A549 (cell line): ENCODE data around the gene BMP10. TPM values are rescaled to one million over a fixed set of nuclear protein-coding genes. Genes with fewer than 3 reads are reported as not detected.

ENCODE experiments used
- ATAC-seq, 2 experiments: fragments of 200-7000 bp in 1 of 2; fragments of >200 bp in 1 of 2; cut with Nextera tagmentation in 1 of 2; cut with Tn5 transposase in 1 of 2; 3 replicates each; pipeline versions ENCODE4 v1.8.0 to v1.9.1; 2018 to 2020; ENCODE audit warnings: mild to moderate bottlenecking in 1 of 2, moderate library complexity in 1 of 2
- CTCF ChIA-PET: fragments of 300-600 bp; sonication (Branson Sonifier 250); formaldehyde crosslinking; extraction: SDS; loops from one replicate; lab custom pipeline; 2021; ENCODE audit warnings: antibody characterized with exemption, inconsistent platforms; lab: Yijun Ruan, JAX
- POLR2A ChIA-PET: fragments of 350-600 bp; formaldehyde crosslinking; extraction: SDS; loops from one replicate; lab custom pipeline; 2021; ENCODE audit warnings: antibody characterized with exemption, inconsistent platforms; lab: Yijun Ruan, JAX
- DNase-seq, 2 experiments: peaks; one replicate each; pipeline versions ENCODE4 v3.0.0 to v3.0.0-alpha.2; 2011 to 2016; ENCODE audit warnings: low read depth in 1 of 2, low spot score in 1 of 2
- FAIRE-seq: peaks from 2 replicates; lab custom pipeline; 2011; peaks lifted over from hg19 to GRCh38; lab: Jason Lieb, UNC
- H3K27ac ChIP-seq, 2 experiments: fragments of >200 bp; sonication (Bioruptor Twin); formaldehyde crosslinking; 3 replicates each; pipeline ENCODE4 v1.5.1; 2016 to 2017
- H3K4me1 ChIP-seq: fragments of >200 bp; sonication (Bioruptor Twin); formaldehyde crosslinking; 3 replicates; pipeline ENCODE4 v1.6.1; 2016
- H3K4me2 ChIP-seq: fragments of >200 bp; sonication (Bioruptor Twin); formaldehyde crosslinking; 3 replicates; pipeline ENCODE4 v1.6.1; 2016
- H3K4me3 ChIP-seq: fragments of >200 bp; sonication (Bioruptor Twin); formaldehyde crosslinking; 3 replicates; pipeline ENCODE4 v1.5.1; 2016
- H3K9me3 ChIP-seq: fragments of >200 bp; sonication (Bioruptor Twin); formaldehyde crosslinking; 3 replicates; pipeline ENCODE4 v1.6.1; 2016
- ATOH8 ChIP-seq: fragments of 250-450 bp; sonication (Bioruptor Pico); IDR thresholded peaks from 2 replicates; pipeline ENCODE4 v1.5.0; 2020; ENCODE audit warnings: low read depth, mild to moderate bottlenecking, moderate library complexity
- CBX2 ChIP-seq: fragments of 200-600 bp; sonication (generic); IDR thresholded peaks from 2 replicates; pipeline ENCODE4 v1.6.1; 2016; ENCODE audit warnings: low read depth, mild to moderate bottlenecking, borderline replicate concordance
- CBX8 ChIP-seq: fragments of 200-600 bp; sonication (generic); IDR thresholded peaks from 2 replicates; pipeline ENCODE4 v1.6.1; 2016
- CHD4 ChIP-seq: fragments of 200-600 bp; sonication (generic); IDR thresholded peaks from 2 replicates; pipeline ENCODE4 v1.6.1; 2016; ENCODE audit warnings: antibody characterized with exemption, mild to moderate bottlenecking, borderline replicate concordance
- EHMT2 ChIP-seq: fragments of 200-600 bp; sonication (generic); IDR thresholded peaks from 2 replicates; pipeline ENCODE4 v1.6.1; 2016; ENCODE audit warnings: antibody characterized with exemption, low read depth, mild to moderate bottlenecking, moderate library complexity
- EP300 ChIP-seq, 2 experiments: fragments of >200 bp; sonication (Bioruptor Twin); formaldehyde crosslinking; IDR thresholded peaks; 2 replicates in 1 of 2; 3 replicates in 1 of 2; pipeline ENCODE4 v1.6.1; 2016 to 2017
- FOXS1 ChIP-seq: fragments of 250-450 bp; sonication (Bioruptor Pico); IDR thresholded peaks from 2 replicates; pipeline ENCODE4 v1.5.0; 2020; ENCODE audit warnings: mild to moderate bottlenecking, moderate library complexity
- HDAC2 ChIP-seq: fragments of 200-600 bp; sonication (generic); IDR thresholded peaks from 2 replicates; pipeline ENCODE4 v1.6.1; 2016
- HEYL ChIP-seq: fragments of 250-450 bp; sonication (Bioruptor Pico); IDR thresholded peaks from 2 replicates; pipeline ENCODE4 v1.8.0; 2021; ENCODE audit warnings: mild to moderate bottlenecking, moderate library complexity
- HOXA7 ChIP-seq: fragments of 250-450 bp; sonication (Bioruptor Pico); IDR thresholded peaks from 2 replicates; pipeline ENCODE4 v1.5.0; 2020; ENCODE audit warnings: mild to moderate bottlenecking, moderate library complexity
- HOXB13 ChIP-seq: fragments of 250-450 bp; sonication (Bioruptor Pico); IDR thresholded peaks from 2 replicates; pipeline ENCODE4 v1.5.0; 2020; ENCODE audit warnings: low read depth, mild to moderate bottlenecking, moderate library complexity
- JUN ChIP-seq, 2 experiments: fragments of >200 bp; sonication (Bioruptor Twin); formaldehyde crosslinking; IDR thresholded peaks; 2 replicates in 1 of 2; 3 replicates in 1 of 2; pipeline ENCODE4 v1.6.1; 2016 to 2017
- JUNB ChIP-seq: fragments of >200 bp; sonication (Bioruptor Twin); formaldehyde crosslinking; IDR thresholded peaks from 2 replicates; pipeline ENCODE4 v1.6.1; 2016
- NFE2L2 ChIP-seq: fragments of 150-350 bp; conservative IDR thresholded peaks from 2 replicates; pipeline ENCODE4 v1.6.1; 2014; ENCODE audit warnings: low read length
- NPAS2 ChIP-seq: fragments of 250-450 bp; sonication (Bioruptor Pico); IDR thresholded peaks from 2 replicates; pipeline ENCODE4 v1.8.0; 2022; ENCODE audit warnings: mild to moderate bottlenecking, moderate library complexity, borderline replicate concordance
- PHF8 ChIP-seq: fragments of 200-600 bp; sonication (generic); IDR thresholded peaks from 2 replicates; pipeline ENCODE4 v1.6.1; 2016; ENCODE audit warnings: low read depth, mild to moderate bottlenecking, antibody characterized with exemption, moderate library complexity, borderline replicate concordance
- POLR2A ChIP-seq: IDR thresholded peaks from 2 replicates; pipeline ENCODE4 v1.6.1; 2012; ENCODE audit warnings: mild to moderate bottlenecking, low read length
- POLR2AphosphoS2 ChIP-seq: conservative IDR thresholded peaks from 2 replicates; pipeline ENCODE4 v1.6.1; 2012; ENCODE audit warnings: low read length, improper control_type of control experiment, inconsistent platforms
- RCOR1 ChIP-seq: fragments of 150-350 bp; IDR thresholded peaks from 2 replicates; pipeline ENCODE4 v1.6.1; 2014; ENCODE audit warnings: antibody characterized with exemption, low read length, low read depth
- SMC3 ChIP-seq: fragments of >200 bp; sonication (Bioruptor Twin); formaldehyde crosslinking; IDR thresholded peaks from 3 replicates; pipeline ENCODE4 v1.6.1; 2018; ENCODE audit warnings: inconsistent platforms
- TP53 ChIP-seq: fragments of 250-450 bp; sonication (Bioruptor Pico); IDR thresholded peaks from 2 replicates; pipeline ENCODE4 v1.5.0; 2021; ENCODE audit warnings: mild to moderate bottlenecking, moderate library complexity
- ZSCAN20 ChIP-seq: fragments of 250-450 bp; sonication (Bioruptor Pico); IDR thresholded peaks from 2 replicates; pipeline ENCODE4 v1.8.0; 2022; ENCODE audit warnings: mild to moderate bottlenecking, moderate library complexity
- WGBS: methylation state at CpG from one replicate; pipeline ENCODE4 v1.1.6; 2017; ENCODE audit errors: missing lambda C conversion rate; 5-methylcytosine and 5-hydroxymethylcytosine counted together
- polyA plus RNA-seq, 4 experiments: library from polyadenylated mRNA; depleted of rRNA in 3 of 4; stranded (reverse); fragments of >200 nt; fragmentation: RNase III in 1 of 4; extraction: RNeasy Plus Mini Kit Qiagen cat#74134 plus additional on column Dnase treatment in 1 of 4; gene quantifications; 2 replicates in 3 of 4; 3 replicates in 1 of 4; pipeline ENCODE4 v1.2.3, GENCODE V29; 2011 to 2017
- TF ChIP-seq, protein P1 (sequence below): fragments of 250-450 bp; sonication (Bioruptor Pico); IDR thresholded peaks from 2 replicates; pipeline ENCODE4 v1.5.0; 2021; ENCODE audit warnings: mild to moderate bottlenecking, moderate library complexity, borderline replicate concordance
- TF ChIP-seq, protein P2 (sequence below): IDR thresholded peaks from 2 replicates; pipeline ENCODE4 v1.6.1; 2012
- TF ChIP-seq, protein P3 (sequence below): fragments of 200-600 bp; sonication (generic); IDR thresholded peaks from 2 replicates; pipeline ENCODE4 v1.6.1; 2016; ENCODE audit warnings: antibody characterized with exemption, mild to moderate bottlenecking, moderate library complexity

BMP10 gene
- polyA plus RNA-seq, 2 of the 4 experiments (the other 2 are of a cell fraction), result not detected

DNA sequence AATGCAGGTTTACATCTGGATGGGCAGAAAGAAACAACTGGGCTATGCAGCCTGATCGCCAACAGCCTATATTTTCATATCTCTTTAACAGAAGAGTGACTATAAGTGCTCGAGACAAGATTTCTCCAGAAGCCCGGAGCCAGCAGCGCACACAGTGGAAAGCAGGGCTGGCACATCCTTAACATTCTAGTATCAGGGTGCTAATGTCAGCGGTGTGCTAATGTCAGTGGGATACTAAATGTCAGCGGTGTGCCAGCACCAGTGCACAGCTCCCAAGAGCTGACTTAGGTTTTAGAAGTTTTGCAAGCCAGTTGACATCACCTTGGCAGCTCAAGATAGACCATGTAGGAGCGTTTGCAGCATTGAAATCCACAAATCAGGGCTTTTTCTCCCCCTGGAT, 8.3 kb downstream of the BMP10 start:
- DNase-seq (no peak), ATAC-seq (peak in 1 of 2 experiments; percentile 35; a peak in 1 of 6 replicates), FAIRE-seq (no peak)
- TF ChIP-seq, protein P1, sequence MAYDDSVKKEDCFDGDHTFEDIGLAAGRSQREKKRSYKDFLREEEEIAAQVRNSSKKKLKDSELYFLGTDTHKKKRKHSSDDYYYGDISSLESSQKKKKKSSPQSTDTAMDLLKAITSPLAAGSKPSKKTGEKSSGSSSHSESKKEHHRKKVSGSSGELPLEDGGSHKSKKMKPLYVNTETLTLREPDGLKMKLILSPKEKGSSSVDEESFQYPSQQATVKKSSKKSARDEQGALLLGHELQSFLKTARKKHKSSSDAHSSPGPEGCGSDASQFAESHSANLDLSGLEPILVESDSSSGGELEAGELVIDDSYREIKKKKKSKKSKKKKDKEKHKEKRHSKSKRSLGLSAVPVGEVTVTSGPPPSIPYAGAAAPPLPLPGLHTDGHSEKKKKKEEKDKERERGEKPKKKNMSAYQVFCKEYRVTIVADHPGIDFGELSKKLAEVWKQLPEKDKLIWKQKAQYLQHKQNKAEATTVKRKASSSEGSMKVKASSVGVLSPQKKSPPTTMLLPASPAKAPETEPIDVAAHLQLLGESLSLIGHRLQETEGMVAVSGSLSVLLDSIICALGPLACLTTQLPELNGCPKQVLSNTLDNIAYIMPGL (CRISPR knock-in tag), result no peak
- TF ChIP-seq HDAC2 (no peak), FOXS1 (CRISPR knock-in tag) (no peak), ZSCAN20 (no peak), ATOH8 (no peak), CBX8 (no peak), HEYL (no peak), HOXB13 (no peak), CBX2 (no peak), NPAS2 (CRISPR knock-in tag) (no peak), PHF8 (no peak), EP300 (IDR thresholded peaks at IDR 0.05) (no peak), TP53 (no peak), RCOR1 (no peak), HOXA7 (CRISPR knock-in tag) (no peak)
- TF ChIP-seq, protein P2, sequence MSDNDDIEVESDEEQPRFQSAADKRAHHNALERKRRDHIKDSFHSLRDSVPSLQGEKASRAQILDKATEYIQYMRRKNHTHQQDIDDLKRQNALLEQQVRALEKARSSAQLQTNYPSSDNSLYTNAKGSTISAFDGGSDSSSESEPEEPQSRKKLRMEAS, result no peak
- ChIA-PET CTCF (interaction anchor here (1.1 to 1.9 kb wide), 3 partner anchors 13 to 111 kb away, joined by 3 to 4 read pairs (median 4); no protein-coding TSS in a partner anchor), POLR2A (no interaction called here)
- no peaks in the 10 kb centered on the region for H3K9me3 ChIP-seq
- 41% methylated on average over 7 of the region's 7 CpGs for WGBS
- no peaks in the 10 kb centered on the region for H3K4me1 ChIP-seq
- H3K4me3 ChIP-seq, result no peak overlapping the region
- H3K4me2 ChIP-seq, result no peak overlapping the region
- H3K27ac ChIP-seq, result no peak overlapping the region

DNA sequence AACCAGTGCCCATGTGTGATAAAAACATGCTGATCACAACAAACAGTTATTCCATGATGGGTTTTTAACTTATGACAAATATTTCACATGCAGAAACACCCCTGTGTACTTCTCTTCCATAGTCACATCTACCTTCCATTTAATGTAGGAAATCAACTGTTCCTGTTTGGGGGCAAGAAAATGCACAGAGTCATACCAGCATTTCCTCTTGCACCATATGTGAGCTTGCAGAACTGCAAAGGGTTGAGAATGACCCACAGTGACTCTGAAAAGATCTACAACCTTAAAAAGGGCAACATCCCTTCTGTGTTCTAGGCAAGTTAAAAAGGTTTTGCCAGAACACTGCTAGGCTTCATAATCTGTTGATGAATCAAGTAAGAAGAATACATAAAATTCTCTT, 9.9 kb downstream of the BMP10 start:
- DNase-seq, result no peak
- FAIRE-seq, result no peak
- Histone ChIP-seq H3K27ac (no peak overlapping the region), H3K4me3 (no peak overlapping the region), H3K4me1 (no peaks in the 10 kb centered on the region), H3K4me2 (no peak overlapping the region), H3K9me3 (no peaks in the 10 kb centered on the region)
- ATAC-seq, result no peak
- ChIA-PET POLR2A (no interaction called here), CTCF (interaction anchor here (1.3 to 2.5 kb wide), 2 partner anchors 9 to 65 kb away, joined by 3 to 7 read pairs; no protein-coding TSS in a partner anchor)
- TF ChIP-seq, protein P2, result no peak
- TF ChIP-seq HEYL (no peak), CHD4 (no peak), POLR2AphosphoS2 (no peak), NPAS2 (CRISPR knock-in tag) (no peak), RCOR1 (no peak), EHMT2 (no peak), CBX8 (no peak), NFE2L2 (no peak), JUN (IDR thresholded peaks at IDR 0.05) (no peak), JUNB (no peak), POLR2A (no peak), EP300 (IDR thresholded peaks at IDR 0.05) (no peak), SMC3 (no peak), TP53 (no peak), HOXB13 (no peak)
- TF ChIP-seq, protein P3, sequence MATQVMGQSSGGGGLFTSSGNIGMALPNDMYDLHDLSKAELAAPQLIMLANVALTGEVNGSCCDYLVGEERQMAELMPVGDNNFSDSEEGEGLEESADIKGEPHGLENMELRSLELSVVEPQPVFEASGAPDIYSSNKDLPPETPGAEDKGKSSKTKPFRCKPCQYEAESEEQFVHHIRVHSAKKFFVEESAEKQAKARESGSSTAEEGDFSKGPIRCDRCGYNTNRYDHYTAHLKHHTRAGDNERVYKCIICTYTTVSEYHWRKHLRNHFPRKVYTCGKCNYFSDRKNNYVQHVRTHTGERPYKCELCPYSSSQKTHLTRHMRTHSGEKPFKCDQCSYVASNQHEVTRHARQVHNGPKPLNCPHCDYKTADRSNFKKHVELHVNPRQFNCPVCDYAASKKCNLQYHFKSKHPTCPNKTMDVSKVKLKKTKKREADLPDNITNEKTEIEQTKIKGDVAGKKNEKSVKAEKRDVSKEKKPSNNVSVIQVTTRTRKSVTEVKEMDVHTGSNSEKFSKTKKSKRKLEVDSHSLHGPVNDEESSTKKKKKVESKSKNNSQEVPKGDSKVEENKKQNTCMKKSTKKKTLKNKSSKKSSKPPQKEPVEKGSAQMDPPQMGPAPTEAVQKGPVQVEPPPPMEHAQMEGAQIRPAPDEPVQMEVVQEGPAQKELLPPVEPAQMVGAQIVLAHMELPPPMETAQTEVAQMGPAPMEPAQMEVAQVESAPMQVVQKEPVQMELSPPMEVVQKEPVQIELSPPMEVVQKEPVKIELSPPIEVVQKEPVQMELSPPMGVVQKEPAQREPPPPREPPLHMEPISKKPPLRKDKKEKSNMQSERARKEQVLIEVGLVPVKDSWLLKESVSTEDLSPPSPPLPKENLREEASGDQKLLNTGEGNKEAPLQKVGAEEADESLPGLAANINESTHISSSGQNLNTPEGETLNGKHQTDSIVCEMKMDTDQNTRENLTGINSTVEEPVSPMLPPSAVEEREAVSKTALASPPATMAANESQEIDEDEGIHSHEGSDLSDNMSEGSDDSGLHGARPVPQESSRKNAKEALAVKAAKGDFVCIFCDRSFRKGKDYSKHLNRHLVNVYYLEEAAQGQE, result no peak
